Measurements from ENCODE around the gene RTF2. TPM values are rescaled to one million over a fixed set of nuclear protein-coding genes. Genes with fewer than 3 reads are reported as not detected.

Gene RTF2
- polyA plus RNA-seq (2013, experiment 1 of 2; ENCODE audit: insufficient read length): 115 TPM
- polyA plus RNA-seq (2013, experiment 2 of 2; ENCODE audit: insufficient read length): 112 TPM

GRCh38 chr20:56468316-56469076 is at the start of gene RTF2:
Gene RTF2, plus strand, starts transcription at chr20:56468627. Its CDS starts 71 bp downstream, at chr20:56468698.
- peak; percentile 93 for DNase-seq

- DNase-seq: no peak
Measured at GRCh38 chr20:56420028-56420427, 48.4 kb upstream of the RTF2 start.

- no peak for DNase-seq
Measured at GRCh38 chr20:56420940-56421688, 47.3 kb upstream of the RTF2 start.

GRCh38 chr20:56422076-56422823 is 46.2 kb upstream of the RTF2 start:
- DNase-seq: peak; percentile 74

- DNase-seq: no peak
Measured at GRCh38 chr20:56422824-56423189, 45.6 kb upstream of the RTF2 start.

- DNase-seq: no peak
Measured at GRCh38 chr20:56423211-56423610, 45.2 kb upstream of the RTF2 start.

GRCh38 chr20:56423886-56424285 is 44.5 kb upstream of the RTF2 start:
- peak; percentile 26 for DNase-seq

- no peak for DNase-seq
Measured at GRCh38 chr20:56424931-56425330, 43.5 kb upstream of the RTF2 start.

- DNase-seq: no peak
Measured at GRCh38 chr20:56426026-56426425, 42.4 kb upstream of the RTF2 start.

GRCh38 chr20:56426926-56427325 is 41.5 kb upstream of the RTF2 start:
- DNase-seq: no peak

GRCh38 chr20:56427797-56428196 is 40.6 kb upstream of the RTF2 start:
- no peak for DNase-seq

- no peak for DNase-seq
Measured at GRCh38 chr20:56428410-56428809, 40.0 kb upstream of the RTF2 start.

GRCh38 chr20:56428881-56429280 is 39.5 kb upstream of the RTF2 start:
- DNase-seq: no peak

- DNase-seq: peak; percentile 73
Measured at GRCh38 chr20:56429502-56429901, 38.9 kb upstream of the RTF2 start.

- no peak for DNase-seq
Measured at GRCh38 chr20:56429941-56430340, 38.5 kb upstream of the RTF2 start.

GRCh38 chr20:56430461-56430860 is 38.0 kb upstream of the RTF2 start:
- no peak for DNase-seq

- no peak for DNase-seq
Measured at GRCh38 chr20:56430957-56431356, 37.5 kb upstream of the RTF2 start.

GRCh38 chr20:56431471-56431870 is 37.0 kb upstream of the RTF2 start:
- no peak for DNase-seq

- peak; percentile 28 for DNase-seq
Measured at GRCh38 chr20:56433221-56433879, 35.1 kb upstream of the RTF2 start.

- DNase-seq: peak; percentile 66
Measured at GRCh38 chr20:56433880-56434255, 34.6 kb upstream of the RTF2 start.

GRCh38 chr20:56437196-56437960 is 31.0 kb upstream of the RTF2 start:
- no peak for DNase-seq

- DNase-seq: no peak
Measured at GRCh38 chr20:56438284-56438683, 30.1 kb upstream of the RTF2 start.

Measured in fibroblast of skin of abdomen (primary cell).